ENCODE measurements around the gene BCOR.

GRCh38 chrX:40047485-40047884 lies 50.3 kb downstream of the BCOR start:
- TF ChIP-seq CTCF (conservative IDR thresholded peaks at IDR 0.05) (no peak), EZH2 (IDR thresholded peaks at IDR 0.05; ENCODE audit: low read depth) (no peak)

Data from PC-9 (cell line).